ENCODE measurements around the gene DISC1. TPM values are rescaled to one million over a fixed set of nuclear protein-coding genes. Genes with fewer than 3 reads are reported as not detected.
"Not testable (repeated sequence)": the region's sequence is repeated elsewhere in the genome, so short reads cannot be mapped to it uniquely, and the experiment has no call there.

The DISC1 gene
- total and polyA plus RNA-seq, 2 of the 13 experiments (the other 11 are each of a cell fraction or from before 2014, with no cell fraction given), result 4.2 to 4.6 TPM

DNA sequence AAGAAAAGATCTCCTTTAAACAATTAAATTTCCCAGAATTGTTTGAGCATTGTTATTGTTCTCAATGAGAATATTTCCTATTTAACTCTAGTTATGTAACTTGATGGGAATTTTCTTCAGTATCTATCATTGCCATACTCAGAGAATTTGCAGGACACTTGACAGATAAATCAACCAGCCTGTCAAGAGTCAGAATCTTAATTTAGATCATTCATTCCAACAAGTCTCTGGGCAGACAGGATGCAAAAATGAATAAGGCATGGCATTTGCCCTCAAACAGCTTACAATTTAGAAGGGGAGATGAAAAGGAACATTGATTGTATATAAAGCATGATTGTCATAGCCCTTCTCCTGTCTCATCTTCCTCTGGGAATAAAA lies 7.3 kb upstream of the DISC1 start:
- Histone ChIP-seq H3K4me2 (ENCODE audit: low read depth, low read length) (no peak overlapping the region), H3K9me3 (ENCODE audit: low read length) (no peaks in the 10 kb centered on the region), H3K79me2 (ENCODE audit: insufficient read depth, low read length) (no peaks in the 10 kb centered on the region), H4K20me1 (ENCODE audit: insufficient read depth, low read length) (no peaks in the 10 kb centered on the region), H3K27me3 (ENCODE audit: control insufficient read depth in 1 of 2, insufficient read depth in 2 of 2, low read length in 2 of 2) (no peaks in the 10 kb centered on the region; a peak in 1 of 5 replicates), H2AFZ (ENCODE audit: low read length) (no peak overlapping the region), H3K36me3 (replicated peaks in 1 of 2; ENCODE audit: control insufficient read depth in 1 of 2, insufficient read depth in 2 of 2, low read length in 2 of 2) (no peaks in the 10 kb centered on the region), H3K27ac (ENCODE audit: extremely low read length, insufficient read depth, low read length) (no peak overlapping the region), H3K9ac (ENCODE audit: insufficient read depth, low read depth, low read length) (no peak overlapping the region), H3K4me1 (ENCODE audit: insufficient read depth, low read length) (peaks cover 14% of the 10 kb centered on the region), H3K4me3 (replicated peaks in 1 of 3; ENCODE audit: insufficient read depth in 1 of 3, low read depth in 2 of 3, low read length in 3 of 3) (no peak overlapping the region)
- intact Hi-C loops (cut with micrococcal nuclease; ENCODE audit: unreplicated experiment) (no loop called here), in situ Hi-C loops (cut with HindIII; ENCODE audit: extremely low pct_ligation_motif_present, low pct_unique_long_range_greater_than_20kb) (no loop called here)
- POLR2A ChIA-PET, result no interaction called here
- ATAC-seq (no peak), DNase-seq (ENCODE audit: low spot score) (no peak), FAIRE-seq (no peak)
- CTCF ChIA-PET (ENCODE audit: low intra/inter-chr PET ratio, low total read pairs), result no interaction called here
- no TSS peak for BruUV-seq (replicated peaks)
- TF ChIP-seq SMC3 (IDR thresholded peaks at IDR 0.05; ENCODE audit: low read length), result no peak
- TF ChIP-seq ONECUT2 (CRISPR knock-in tag; IDR thresholded peaks at IDR 0.05), result no peak
- TF ChIP-seq DPF2 (CRISPR knock-in tag; IDR thresholded peaks at IDR 0.05; ENCODE audit: borderline replicate concordance, low read depth), result no peak
- TF ChIP-seq NFYB (CRISPR knock-in tag; IDR thresholded peaks at IDR 0.05), result no peak
- TF ChIP-seq ZNF678 (CRISPR knock-in tag; IDR thresholded peaks at IDR 0.05), result no peak
- no peak for TF ChIP-seq DMAP1 (CRISPR knock-in tag; IDR thresholded peaks at IDR 0.05)
- TF ChIP-seq SP1 (IDR thresholded peaks at IDR 0.05), result no peak
- no peak for TF ChIP-seq SP1 (CRISPR knock-in tag; IDR thresholded peaks at IDR 0.05)
- TF ChIP-seq, protein P1, sequence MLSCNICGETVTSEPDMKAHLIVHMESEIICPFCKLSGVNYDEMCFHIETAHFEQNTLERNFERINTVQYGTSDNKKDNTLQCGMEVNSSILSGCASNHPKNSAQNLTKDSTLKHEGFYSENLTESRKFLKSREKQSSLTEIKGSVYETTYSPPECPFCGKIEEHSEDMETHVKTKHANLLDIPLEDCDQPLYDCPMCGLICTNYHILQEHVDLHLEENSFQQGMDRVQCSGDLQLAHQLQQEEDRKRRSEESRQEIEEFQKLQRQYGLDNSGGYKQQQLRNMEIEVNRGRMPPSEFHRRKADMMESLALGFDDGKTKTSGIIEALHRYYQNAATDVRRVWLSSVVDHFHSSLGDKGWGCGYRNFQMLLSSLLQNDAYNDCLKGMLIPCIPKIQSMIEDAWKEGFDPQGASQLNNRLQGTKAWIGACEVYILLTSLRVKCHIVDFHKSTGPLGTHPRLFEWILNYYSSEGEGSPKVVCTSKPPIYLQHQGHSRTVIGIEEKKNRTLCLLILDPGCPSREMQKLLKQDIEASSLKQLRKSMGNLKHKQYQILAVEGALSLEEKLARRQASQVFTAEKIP (CRISPR knock-in tag; IDR thresholded peaks at IDR 0.05; ENCODE audit: borderline replicate concordance), result no peak
- no peak for TF ChIP-seq HOXA5 (CRISPR knock-in tag; IDR thresholded peaks at IDR 0.05)
- no peak for TF ChIP-seq AGO1 (IDR thresholded peaks at IDR 0.05; ENCODE audit: low read depth, low read length, poor library complexity, severe bottlenecking)

DNA sequence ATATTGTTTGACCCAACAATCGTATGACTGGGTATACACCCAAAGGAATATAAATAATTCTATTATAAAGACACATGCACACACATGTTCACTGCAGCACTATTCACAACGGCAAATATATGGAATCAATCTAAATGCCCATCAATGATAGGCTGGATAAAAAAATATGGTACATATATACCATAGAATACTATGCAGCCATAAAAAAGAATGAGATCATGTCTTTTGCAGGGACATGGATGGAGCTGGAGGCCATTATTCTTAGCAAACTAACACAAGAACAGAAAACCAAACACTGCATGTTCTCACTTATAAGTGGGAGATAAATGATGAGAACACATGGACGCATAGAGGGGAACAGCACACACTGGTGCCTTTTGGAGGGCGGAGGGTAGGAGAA lies 1.5 kb upstream of the DISC1 start:
- H3K27me3 ChIP-seq (ENCODE audit: control insufficient read depth in 1 of 2, insufficient read depth in 2 of 2, low read length in 2 of 2); CTCF ChIA-PET (ENCODE audit: low intra/inter-chr PET ratio, low total read pairs); H3K9ac ChIP-seq (ENCODE audit: insufficient read depth, low read depth, low read length); BruUV-seq (replicated peaks); H3K27ac ChIP-seq (ENCODE audit: extremely low read length, insufficient read depth, low read length); H2AFZ ChIP-seq (ENCODE audit: low read length); in situ Hi-C loops (cut with HindIII; ENCODE audit: extremely low pct_ligation_motif_present, low pct_unique_long_range_greater_than_20kb); H3K4me3 ChIP-seq (replicated peaks in 1 of 3; ENCODE audit: insufficient read depth in 1 of 3, low read depth in 2 of 3, low read length in 3 of 3); H3K79me2 ChIP-seq (ENCODE audit: insufficient read depth, low read length); H4K20me1 ChIP-seq (ENCODE audit: insufficient read depth, low read length); H3K9me3 ChIP-seq (ENCODE audit: low read length); POLR2A ChIA-PET; FAIRE-seq; DNase-seq (ENCODE audit: low spot score); ATAC-seq; H3K36me3 ChIP-seq (replicated peaks in 1 of 2; ENCODE audit: control insufficient read depth in 1 of 2, insufficient read depth in 2 of 2, low read length in 2 of 2); intact Hi-C loops (cut with micrococcal nuclease; ENCODE audit: unreplicated experiment); H3K4me2 ChIP-seq (ENCODE audit: low read depth, low read length): not testable (repeated sequence)
- peaks cover 30% of the 10 kb centered on the region for H3K4me1 ChIP-seq (ENCODE audit: insufficient read depth, low read length)
- WGBS (ENCODE audit: low lambda C conversion rate), result 69% methylated on average over 4 of the region's 4 CpGs
